Activated naive CD4-positive, alpha-beta T cell treated with anti-CD3 and anti-CD28 coated beads, Interleukin-2, amount 10 ng/mL, durations not matched to agents 7 days and 5 days (primary cell): Measurements from ENCODE around the gene SMC5.

Source experiments
- CTCF ChIA-PET: fragments of 350-600 bp; sonication (Branson Sonifier 250); formaldehyde crosslinking; loops from one replicate; lab custom pipeline; 2021; ENCODE audit warnings: antibody characterized with exemption; lab: Charles Lee
- DNase-seq: peaks from one replicate; pipeline ENCODE4 v3.0.0-alpha.2; 2020
- H3K27ac Mint-ChIP-seq: one replicate; pipeline ENCODE4 v1.8.0; 2021; ENCODE audit warnings: mild to moderate bottlenecking, moderate library complexity, mixed read lengths
- H3K27me3 Mint-ChIP-seq: one replicate; pipeline ENCODE4 v1.8.0; 2021; ENCODE audit warnings: mild to moderate bottlenecking, mixed read lengths
- H3K36me3 Mint-ChIP-seq: one replicate; pipeline ENCODE4 v1.8.0; 2021; ENCODE audit warnings: mixed read lengths
- H3K4me1 Mint-ChIP-seq: one replicate; pipeline ENCODE4 v1.8.0; 2021; ENCODE audit warnings: mixed read lengths
- H3K4me3 Mint-ChIP-seq: one replicate; pipeline ENCODE4 v1.8.0; 2021; ENCODE audit warnings: mild to moderate bottlenecking, moderate library complexity, mixed read lengths
- H3K9me3 Mint-ChIP-seq: one replicate; pipeline ENCODE4 v1.8.0; 2021; ENCODE audit warnings: mixed read lengths

The SMC5 gene

GRCh38 chr9:70352802-70353201, 94.0 kb downstream of the SMC5 start:
- Mint-ChIP-seq H3K4me3 (no peak overlapping the region), H3K9me3 (no peaks in the 10 kb centered on the region), H3K4me1 (no peaks in the 10 kb centered on the region), H3K36me3 (peaks cover 23% of the 10 kb centered on the region), H3K27me3 (no peaks in the 10 kb centered on the region), H3K27ac (no peak overlapping the region)
- CTCF ChIA-PET = interaction anchor here (2.2 kb wide), 1 partner anchor 38 kb away, joined by 10 read pairs; no protein-coding TSS in a partner anchor
- DNase-seq = no peak

- H3K9me3 Mint-ChIP-seq = no peaks in the 10 kb centered on the region
- H3K36me3 Mint-ChIP-seq = peaks cover 14% of the 10 kb centered on the region
- CTCF ChIA-PET = interaction anchor here (0.9 kb wide), 1 partner anchor 35 kb away, joined by 4 read pairs; no protein-coding TSS in a partner anchor
- no peak for DNase-seq
- no peak overlapping the region for H3K27ac Mint-ChIP-seq
- no peaks in the 10 kb centered on the region for H3K27me3 Mint-ChIP-seq
- H3K4me3 Mint-ChIP-seq = no peak overlapping the region
- no peaks in the 10 kb centered on the region for H3K4me1 Mint-ChIP-seq
Measured at GRCh38 chr9:70355801-70356200, 97.0 kb downstream of the SMC5 start.

DNA sequence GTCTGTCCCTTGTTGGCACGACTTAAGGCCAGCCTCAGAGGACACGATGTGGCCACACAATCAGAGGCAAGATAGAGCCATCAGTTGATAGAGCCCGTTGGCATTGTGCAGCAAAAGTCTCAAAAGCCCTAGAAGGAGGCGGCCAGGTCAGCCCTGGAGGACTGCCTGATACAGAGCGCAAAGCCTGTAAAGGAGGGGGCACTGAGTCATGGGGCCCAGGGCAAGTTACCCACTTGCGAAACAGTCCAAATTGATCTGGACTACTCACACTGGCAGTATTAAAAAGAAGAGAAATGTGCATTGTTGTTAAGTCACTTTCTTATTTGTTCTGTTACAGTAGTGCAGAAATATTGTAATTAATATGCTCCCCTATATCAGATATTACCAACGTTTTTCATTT, 104.2 kb downstream of the SMC5 start:
- Mint-ChIP-seq H3K27ac (no peak overlapping the region), H3K27me3 (no peaks in the 10 kb centered on the region), H3K4me3 (no peak overlapping the region), H3K9me3 (no peaks in the 10 kb centered on the region), H3K4me1 (no peaks in the 10 kb centered on the region), H3K36me3 (peaks cover 9% of the 10 kb centered on the region)
- CTCF ChIA-PET = no interaction called here
- DNase-seq = no peak

GRCh38 chr9:70363760-70364159, 105.0 kb downstream of the SMC5 start:
- CTCF ChIA-PET = interaction anchor here (0.7 kb wide), 1 partner anchor 111 kb away, joined by 3 read pairs; no protein-coding TSS in a partner anchor

GRCh38 chr9:70367305-70367930, 108.6 kb downstream of the SMC5 start:
- no peak for DNase-seq
- Mint-ChIP-seq H3K27me3 (peaks cover 3% of the 10 kb centered on the region), H3K9me3 (no peaks in the 10 kb centered on the region), H3K27ac (no peak overlapping the region), H3K4me3 (no peak overlapping the region), H3K36me3 (peaks cover 8% of the 10 kb centered on the region), H3K4me1 (no peaks in the 10 kb centered on the region)
- CTCF ChIA-PET = interaction anchor here (1.4 kb wide), 1 partner anchor 235 kb away, joined by 3 read pairs; no protein-coding TSS in a partner anchor

More at GRCh38 chr9:70363760-70364159, 105.0 kb downstream of the SMC5 start:
- Mint-ChIP-seq H3K4me3 (no peak overlapping the region), H3K36me3 (peaks cover 8% of the 10 kb centered on the region), H3K27me3 (no peaks in the 10 kb centered on the region), H3K27ac (no peak overlapping the region), H3K9me3 (no peaks in the 10 kb centered on the region), H3K4me1 (no peaks in the 10 kb centered on the region)
- no peak for DNase-seq

GRCh38 chr9:70374962-70375618, 116.3 kb downstream of the SMC5 start:
- DNase-seq = no peak
- Mint-ChIP-seq H3K4me1 (no peaks in the 10 kb centered on the region), H3K27me3 (peaks cover 5% of the 10 kb centered on the region), H3K27ac (no peak overlapping the region), H3K9me3 (no peaks in the 10 kb centered on the region), H3K4me3 (no peak overlapping the region), H3K36me3 (no peaks in the 10 kb centered on the region)
- CTCF ChIA-PET = no interaction called here

GRCh38 chr9:70382046-70382708, 123.4 kb downstream of the SMC5 start:
- no peaks in the 10 kb centered on the region for H3K27me3 Mint-ChIP-seq
- H3K4me3 Mint-ChIP-seq = no peak overlapping the region
- H3K36me3 Mint-ChIP-seq = peaks cover 12% of the 10 kb centered on the region
- CTCF ChIA-PET = interaction anchor here (0.7 kb wide), 1 partner anchor 8 kb away, joined by 3 read pairs; no protein-coding TSS in a partner anchor
- H3K9me3 Mint-ChIP-seq = no peaks in the 10 kb centered on the region
- H3K27ac Mint-ChIP-seq = no peak overlapping the region
- no peaks in the 10 kb centered on the region for H3K4me1 Mint-ChIP-seq
- no peak for DNase-seq

DNA sequence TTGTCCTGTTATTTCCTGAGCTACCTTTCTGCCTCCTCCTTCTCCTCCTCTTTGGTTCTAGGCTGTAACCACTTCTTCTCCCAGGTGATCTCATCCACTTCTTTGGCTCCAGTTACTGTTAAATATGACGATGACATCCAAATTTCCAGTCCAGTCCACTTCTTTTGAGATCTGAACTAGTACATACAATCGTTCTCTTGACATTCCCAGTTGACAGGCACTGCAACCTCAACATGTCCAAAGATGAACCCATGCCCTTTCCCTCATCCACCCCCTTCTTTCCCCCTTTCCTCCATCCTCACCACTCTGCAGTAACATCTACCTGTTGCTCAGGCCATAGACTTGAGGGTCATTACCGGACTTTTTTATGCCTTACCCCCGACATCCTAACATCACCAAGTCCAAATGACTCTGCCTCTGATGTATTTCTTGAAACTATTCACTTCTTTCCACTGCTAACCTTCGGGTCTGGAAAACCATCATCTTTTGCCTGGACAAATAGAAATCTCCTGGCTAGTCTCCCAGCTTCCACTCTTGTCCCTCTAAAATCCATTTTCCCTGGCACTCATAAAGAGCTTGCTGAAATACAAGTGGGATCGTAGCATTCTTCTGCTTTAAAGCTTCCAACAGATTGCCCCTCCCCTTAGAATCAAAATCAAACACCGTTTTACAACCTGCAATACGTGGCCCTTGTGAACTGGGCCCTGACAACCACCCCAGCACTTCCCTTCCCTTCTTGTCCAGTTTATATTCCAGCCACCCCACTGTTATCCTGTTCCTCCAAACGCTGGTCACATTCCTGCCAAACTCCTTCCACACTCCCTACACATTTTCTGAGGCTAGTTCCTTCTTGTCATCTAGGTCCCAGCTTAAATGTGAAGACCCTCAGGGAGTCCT, 124.2 kb downstream of the SMC5 start:
- DNase-seq = no peak
- H3K27me3 Mint-ChIP-seq = no peaks in the 10 kb centered on the region
- no peak overlapping the region for H3K27ac Mint-ChIP-seq
- CTCF ChIA-PET = interaction anchor here (0.7 kb wide), 1 partner anchor 8 kb away, joined by 3 read pairs; no protein-coding TSS in a partner anchor
- peaks cover 18% of the 10 kb centered on the region for H3K36me3 Mint-ChIP-seq
- no peak overlapping the region for H3K4me3 Mint-ChIP-seq
- no peaks in the 10 kb centered on the region for H3K9me3 Mint-ChIP-seq
- no peaks in the 10 kb centered on the region for H3K4me1 Mint-ChIP-seq

GRCh38 chr9:70385426-70385825, 126.6 kb downstream of the SMC5 start:
- Mint-ChIP-seq H3K27ac (no peak overlapping the region), H3K4me3 (no peak overlapping the region), H3K9me3 (no peaks in the 10 kb centered on the region), H3K4me1 (peaks cover 14% of the 10 kb centered on the region), H3K27me3 (no peaks in the 10 kb centered on the region), H3K36me3 (peaks cover 22% of the 10 kb centered on the region)
- CTCF ChIA-PET = no interaction called here
- no peak for DNase-seq

DNA sequence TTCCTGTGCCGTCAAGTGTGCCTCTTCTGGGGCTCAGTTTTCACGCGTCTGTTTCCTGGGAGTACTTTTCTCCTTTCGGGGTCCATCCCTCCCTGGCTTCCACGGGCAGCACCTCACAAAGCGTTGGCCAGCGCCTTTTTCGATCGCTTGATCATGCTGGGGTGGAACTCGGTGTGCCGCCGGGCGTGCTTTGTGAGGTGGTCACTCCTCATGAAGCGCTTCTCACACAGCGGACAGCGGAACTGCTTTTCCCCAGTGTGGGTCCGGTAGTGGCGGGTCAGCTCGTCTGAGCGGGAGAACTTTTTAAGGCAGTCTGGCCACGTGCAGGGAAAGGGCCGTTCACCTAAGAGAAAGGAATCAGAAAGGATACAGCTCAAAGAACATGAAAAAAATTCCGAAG, 128.9 kb downstream of the SMC5 start:
- H3K27me3 Mint-ChIP-seq = no peaks in the 10 kb centered on the region
- H3K36me3 Mint-ChIP-seq = peaks cover 23% of the 10 kb centered on the region
- no peak overlapping the region for H3K27ac Mint-ChIP-seq
- H3K4me1 Mint-ChIP-seq = peaks cover 36% of the 10 kb centered on the region
- no peaks in the 10 kb centered on the region for H3K9me3 Mint-ChIP-seq
- no peak overlapping the region for H3K4me3 Mint-ChIP-seq
- no peak for DNase-seq
- CTCF ChIA-PET = no interaction called here

- Mint-ChIP-seq H3K36me3 (peaks cover 21% of the 10 kb centered on the region), H3K9me3 (no peaks in the 10 kb centered on the region), H3K27ac (no peak overlapping the region), H3K27me3 (no peaks in the 10 kb centered on the region), H3K4me1 (peaks cover 47% of the 10 kb centered on the region), H3K4me3 (no peak overlapping the region)
- no peak for DNase-seq
- CTCF ChIA-PET = interaction anchor here (0.9 to 6.0 kb wide), 3 partner anchors 49 to 213 kb away, joined by 3 to 24 read pairs (median 4); no protein-coding TSS in a partner anchor
Measured at GRCh38 chr9:70389188-70389587, 130.4 kb downstream of the SMC5 start.

- Mint-ChIP-seq H3K27ac (no peak overlapping the region), H3K36me3 (peaks cover 21% of the 10 kb centered on the region), H3K27me3 (no peaks in the 10 kb centered on the region), H3K4me3 (no peak overlapping the region), H3K4me1 (peaks cover 48% of the 10 kb centered on the region), H3K9me3 (no peaks in the 10 kb centered on the region)
- CTCF ChIA-PET = interaction anchor here (0.9 to 6.0 kb wide), 6 partner anchors 10 to 213 kb away, joined by 3 to 24 read pairs (median 5); no protein-coding TSS in a partner anchor
- DNase-seq = no peak
Measured at GRCh38 chr9:70389621-70390266, 131.0 kb downstream of the SMC5 start.

DNA sequence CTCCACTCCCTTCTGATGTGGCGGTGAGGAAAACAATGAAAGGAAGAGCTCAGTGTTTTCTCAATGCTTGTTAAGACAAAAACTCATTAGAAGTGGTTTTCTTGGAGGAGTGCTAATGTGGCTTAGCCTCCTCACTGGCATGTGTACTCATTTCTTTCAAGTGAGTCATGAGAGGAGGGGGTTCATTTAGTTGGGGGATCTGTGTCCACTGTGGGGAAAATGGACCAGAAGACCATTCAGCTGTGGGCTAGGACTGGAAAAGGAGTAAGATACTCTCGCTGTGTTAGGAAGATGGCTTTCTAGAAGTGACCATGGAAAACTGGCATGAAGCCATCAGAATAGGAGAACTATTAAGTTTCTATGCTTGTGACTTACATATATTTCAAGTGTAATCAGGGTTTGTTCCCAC, 132.2 kb downstream of the SMC5 start:
- H3K36me3 Mint-ChIP-seq = peaks cover 21% of the 10 kb centered on the region
- CTCF ChIA-PET = interaction anchor here (0.6 to 6.0 kb wide), 9 partner anchors 9 to 211 kb away, joined by 3 to 24 read pairs (median 4); no protein-coding TSS in a partner anchor
- peak overlapping the region; percentile 9 for H3K4me3 Mint-ChIP-seq
- peaks cover 48% of the 10 kb centered on the region for H3K4me1 Mint-ChIP-seq
- H3K9me3 Mint-ChIP-seq = no peaks in the 10 kb centered on the region
- DNase-seq = no peak
- H3K27me3 Mint-ChIP-seq = no peaks in the 10 kb centered on the region
- H3K27ac Mint-ChIP-seq = peak overlapping the region; percentile 21
